ENCODE measurements around the gene REXO5.

- no peak for TF ChIP-seq POLR2A (IDR thresholded peaks at IDR 0.05; ENCODE audit: low read length)
- TF ChIP-seq GATA1 (IDR thresholded peaks at IDR 0.05; ENCODE audit: low read depth, low read length) = no peak
Observed at GRCh38 chr16:20807862-20808261, 1.5 kb downstream of the REXO5 start.
